Measurements from ENCODE around the gene PDE6G.

The PDE6G gene

DNA sequence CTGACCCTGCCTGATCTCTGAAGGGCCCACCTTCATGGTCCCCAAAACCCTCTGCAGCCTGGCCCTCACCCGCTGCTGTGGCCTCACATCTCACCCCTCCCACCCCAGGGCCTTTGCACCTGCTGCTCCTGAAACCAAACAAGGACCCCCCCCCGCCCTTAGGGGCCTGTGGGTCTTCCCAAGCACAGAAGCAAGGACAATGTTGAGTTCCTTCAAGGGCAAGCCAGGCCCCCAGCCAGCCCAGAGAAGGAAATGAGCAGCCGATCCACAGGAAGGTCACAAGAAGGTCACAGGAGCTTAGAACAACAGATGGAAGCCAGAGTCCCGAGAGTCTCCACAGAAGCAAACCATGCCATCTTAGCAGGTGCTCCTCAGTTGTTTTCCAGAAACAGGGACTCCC is 493 bp upstream of the PDE6G start:
- DNase-seq = no peak

GRCh38 chr17:81655378-81656117 is 794 bp downstream of the PDE6G start:
- no peak for DNase-seq

DNA sequence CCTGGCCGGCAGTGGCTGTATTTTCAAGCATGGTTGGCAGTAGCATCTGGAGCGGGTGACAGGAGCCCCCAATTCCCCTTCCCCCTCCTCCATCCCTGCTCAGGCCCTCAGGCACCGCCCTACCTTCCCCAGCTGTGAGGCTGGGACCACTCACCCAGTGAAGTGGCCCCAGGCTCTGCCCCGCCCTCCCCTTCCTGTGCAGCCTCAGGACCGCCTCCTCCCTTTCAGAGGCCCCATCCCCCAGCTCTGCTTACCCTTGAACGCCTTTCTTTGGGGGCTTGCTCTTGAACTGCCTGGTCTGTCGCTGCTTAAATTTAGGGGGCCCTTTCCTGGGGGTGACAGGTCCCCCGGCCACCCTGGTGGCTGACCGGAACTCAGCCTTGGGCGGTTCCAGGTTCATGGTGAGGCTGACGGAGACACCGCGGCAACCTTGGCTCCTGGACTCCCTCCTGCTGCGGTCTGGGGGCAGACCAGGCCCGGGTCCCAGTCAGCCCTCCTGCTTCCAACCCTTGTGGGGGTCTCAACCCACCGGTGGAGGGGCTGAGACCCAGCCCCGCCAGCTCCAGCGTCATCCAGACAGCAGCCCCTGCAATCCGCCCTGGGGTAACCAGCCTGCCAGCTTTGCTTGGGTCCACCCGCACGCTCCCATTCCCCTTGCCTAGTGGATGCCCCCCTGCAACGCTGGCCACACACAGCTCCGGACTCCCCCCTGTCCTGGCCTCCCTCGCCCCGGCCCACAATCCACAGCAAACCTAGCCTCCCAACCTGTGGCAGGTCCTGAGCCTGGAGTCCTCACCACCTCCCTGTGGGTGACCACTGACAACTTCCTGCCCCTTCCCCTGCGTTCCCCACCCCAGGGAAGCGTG is 3.2 kb downstream of the PDE6G start:
- DNase-seq = peak; percentile 28

DNA sequence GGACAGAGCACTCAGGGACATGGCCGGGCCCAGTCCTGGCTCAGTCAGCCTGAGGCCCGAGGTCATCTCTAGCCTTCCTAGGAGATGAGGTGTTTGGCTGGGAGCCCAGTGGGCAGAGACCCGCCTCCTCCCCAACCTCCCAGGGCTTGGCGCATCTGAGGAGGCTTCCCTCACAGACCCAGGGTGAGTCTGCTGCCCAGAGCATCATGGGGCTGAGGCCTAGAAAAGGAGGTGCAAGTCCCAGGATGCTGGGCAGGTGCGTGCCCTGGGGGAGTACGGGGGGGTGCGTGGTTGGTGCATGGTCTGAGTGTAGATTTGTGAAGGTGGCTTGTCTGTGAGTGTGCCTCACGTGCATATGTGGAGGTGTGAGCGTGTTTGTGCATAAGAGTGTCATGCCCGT is 4.7 kb downstream of the PDE6G start:
- DNase-seq = no peak

DNA sequence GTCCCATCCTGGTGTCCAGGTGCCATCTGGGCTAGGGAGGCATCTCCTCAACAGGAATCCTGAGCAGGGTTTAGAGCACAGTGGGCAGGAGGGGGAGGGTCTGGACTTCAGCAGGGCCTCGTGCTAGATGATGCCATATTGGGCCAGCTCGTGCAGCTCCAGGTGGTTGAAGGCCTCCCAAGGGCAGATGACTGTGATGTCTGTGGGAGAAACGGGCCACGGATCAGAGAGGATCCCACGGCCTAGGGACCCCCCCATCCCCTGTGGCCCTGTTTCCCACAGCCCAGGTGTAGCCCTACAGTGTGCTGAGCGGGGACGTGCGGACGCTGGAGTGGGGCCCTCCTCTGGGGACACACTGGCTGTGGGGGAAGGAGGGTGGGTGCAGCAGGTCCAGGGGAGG is 5.4 kb downstream of the PDE6G start:
- DNase-seq = no peak

DNA sequence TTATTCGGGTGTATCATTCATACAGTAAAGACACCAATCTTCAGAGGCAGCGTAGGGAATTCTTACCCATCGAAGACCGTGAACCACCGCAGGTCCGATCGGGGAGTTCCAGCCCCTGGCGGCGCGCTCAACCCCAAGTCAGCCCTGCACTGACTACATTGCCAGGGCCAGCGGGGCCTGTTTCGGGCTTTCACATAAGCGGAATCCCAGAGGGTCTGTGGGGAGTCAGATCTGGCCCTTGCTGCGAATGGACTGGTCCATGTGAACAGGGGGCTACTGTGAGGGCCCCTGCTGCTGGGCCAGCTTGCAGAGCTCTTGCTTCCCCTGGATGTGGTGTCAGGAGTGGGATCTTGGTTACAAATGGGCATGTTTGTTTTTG is 7.6 kb downstream of the PDE6G start:
- DNase-seq = no peak

DNA sequence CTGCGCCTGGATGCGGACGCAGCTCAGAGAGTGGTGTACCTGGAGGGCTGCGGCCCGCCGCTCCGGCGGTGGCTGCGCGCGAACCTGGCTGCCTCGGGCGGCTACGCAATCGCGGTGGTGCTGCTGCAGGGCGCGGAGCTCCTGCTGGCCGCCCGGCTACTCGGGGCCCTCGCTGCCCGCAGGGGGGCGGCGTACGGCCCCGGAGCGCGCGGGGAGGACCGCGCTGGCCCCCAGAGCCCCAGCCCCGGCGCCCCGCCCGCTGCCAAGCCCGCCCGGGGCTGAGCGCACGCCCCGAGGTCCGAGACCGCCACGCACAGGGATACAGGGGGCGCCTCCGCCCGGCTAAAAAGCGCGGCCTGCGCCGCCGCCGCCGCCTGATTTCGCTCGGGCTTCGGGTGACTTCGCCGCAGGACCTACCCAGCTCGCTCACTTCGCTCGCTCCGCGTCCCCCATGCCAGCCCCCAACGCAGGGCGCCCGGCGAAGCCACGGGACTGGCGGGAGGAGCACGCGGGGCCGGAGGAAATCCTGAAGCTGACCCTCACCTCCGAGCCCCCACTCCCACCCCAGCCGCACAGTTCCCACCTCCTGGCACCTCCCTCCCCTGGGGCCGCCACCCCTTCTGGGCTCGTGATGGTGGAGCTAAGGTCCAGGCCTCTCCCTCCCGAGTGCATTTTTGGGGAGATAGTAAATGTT is 8.2 kb downstream of the PDE6G start:
- DNase-seq = no peak

- no peak for DNase-seq
Measured at GRCh38 chr17:81647640-81648012, 8.7 kb downstream of the PDE6G start.

DNA sequence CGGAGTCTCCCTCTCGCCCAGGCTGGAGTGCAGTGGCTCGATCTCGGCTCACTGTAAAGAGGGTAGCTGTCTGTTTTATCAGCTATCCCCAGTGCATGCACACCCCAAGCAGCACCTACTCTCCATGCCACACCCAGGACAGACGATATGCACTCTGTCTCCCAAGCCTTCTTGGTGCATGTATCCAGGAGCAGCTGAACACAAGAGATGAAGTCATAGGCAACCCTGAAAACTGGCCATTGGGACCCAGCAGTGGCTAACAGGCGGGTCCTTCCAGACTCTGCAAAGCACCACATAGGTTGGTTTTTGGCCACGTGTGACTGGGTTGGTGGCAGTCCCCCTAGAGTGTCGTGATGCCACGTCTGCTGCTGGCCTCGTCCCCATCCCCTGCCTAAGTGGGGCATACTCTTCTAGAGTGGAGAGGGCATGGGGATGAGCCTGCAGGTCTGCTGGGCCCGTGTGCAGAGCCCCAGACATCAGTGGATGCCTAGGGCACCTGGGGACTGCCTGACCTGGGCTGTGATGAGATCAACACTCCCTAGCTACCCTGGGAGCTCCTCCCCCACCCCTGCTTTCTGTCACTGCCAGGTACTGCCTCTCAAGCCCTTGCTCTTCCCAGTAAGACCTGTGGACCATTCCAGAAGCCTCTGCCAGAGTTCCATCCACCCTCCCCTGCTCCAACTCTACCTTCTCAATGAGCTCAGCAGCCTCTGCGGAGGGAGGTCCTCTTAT is 9.3 kb downstream of the PDE6G start:
- DNase-seq = no peak

GRCh38 chr17:81644976-81645952 is 11.1 kb downstream of the PDE6G start:
- DNase-seq = no peak

- DNase-seq = no peak
Measured at GRCh38 chr17:81644496-81644895, 11.8 kb downstream of the PDE6G start.

GRCh38 chr17:81641825-81642489 is 14.4 kb downstream of the PDE6G start:
- DNase-seq = no peak

- DNase-seq = no peak
Measured at GRCh38 chr17:81640011-81640410, 16.3 kb downstream of the PDE6G start.

GRCh38 chr17:81638683-81639082 is 17.7 kb downstream of the PDE6G start:
- no peak for DNase-seq

- peak; percentile 91 for DNase-seq
Measured at GRCh38 chr17:81636505-81637288, 19.6 kb downstream of the PDE6G start, which contains the start of the genes NPLOC4 and TSPAN10. Gene NPLOC4, minus strand, starts transcription at chr17:81637112. Its CDS starts 182 bp downstream, at chr17:81636930. Gene TSPAN10, plus strand, starts transcription at chr17:81637196. Its CDS starts 5,217 bp downstream, at chr17:81642413.

DNA sequence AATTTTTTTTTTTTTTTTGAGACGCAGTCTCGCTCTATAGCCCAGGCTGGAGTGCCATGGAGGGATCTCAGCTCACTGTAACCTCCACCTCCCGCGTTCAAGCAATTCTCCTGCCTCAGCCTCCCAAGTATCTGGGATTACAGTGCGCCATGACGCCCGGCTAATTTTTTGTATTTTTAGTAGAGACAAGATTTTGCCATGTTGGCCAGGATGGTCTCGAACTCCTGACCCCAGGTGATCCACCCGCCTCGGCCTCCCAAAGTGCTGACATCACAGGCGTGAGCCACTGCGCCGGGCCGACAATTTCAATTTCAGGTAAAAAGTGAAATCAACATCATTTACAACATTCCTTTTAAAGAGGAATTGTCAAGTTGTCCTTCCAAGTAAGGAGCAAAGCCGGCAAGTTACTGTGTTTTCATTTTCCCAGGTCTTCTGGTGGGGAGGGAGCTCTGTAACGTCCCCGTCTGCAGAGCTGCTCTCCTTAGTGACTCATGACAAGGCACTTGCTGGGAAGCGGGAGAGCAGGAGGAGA is 20.3 kb downstream of the PDE6G start:
- no peak for DNase-seq

- DNase-seq = no peak
Measured at GRCh38 chr17:81635431-81635830, 20.9 kb downstream of the PDE6G start.

- DNase-seq = no peak
Measured at GRCh38 chr17:81631482-81631881, 24.9 kb downstream of the PDE6G start.

DNA sequence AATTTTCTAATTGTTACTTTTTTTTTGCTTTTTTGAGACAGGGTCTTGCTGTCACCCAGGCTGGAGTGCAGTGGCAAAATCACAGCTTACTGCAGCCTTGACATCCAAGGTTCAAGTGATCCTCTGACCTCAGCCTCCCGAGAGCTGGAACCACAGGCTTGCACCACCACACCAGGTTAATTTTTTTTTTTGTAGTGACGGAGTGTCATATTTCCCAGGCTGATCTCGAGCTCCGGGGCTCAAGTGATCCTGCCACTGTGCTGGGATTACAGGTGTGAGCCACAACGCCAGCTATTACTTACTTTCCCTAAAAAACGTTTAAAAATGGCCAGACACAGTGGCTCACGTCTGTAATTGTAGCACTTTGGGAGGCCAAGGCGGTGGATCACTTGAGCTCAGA is 26.1 kb downstream of the PDE6G start:
- no peak for DNase-seq

Measured in activated CD4-positive, alpha-beta T cell treated with anti-CD3 and anti-CD28 coated beads for 48 hours (primary cell).